ENCODE results near the gene MAD1L1. TPM values are rescaled to one million over a fixed set of nuclear protein-coding genes. Genes with fewer than 3 reads are reported as not detected.

MAD1L1 gene
- total and polyA plus RNA-seq, 2 of the 4 experiments (the other 2 are of a cell fraction) = 29.0 to 40.9 TPM

DNA sequence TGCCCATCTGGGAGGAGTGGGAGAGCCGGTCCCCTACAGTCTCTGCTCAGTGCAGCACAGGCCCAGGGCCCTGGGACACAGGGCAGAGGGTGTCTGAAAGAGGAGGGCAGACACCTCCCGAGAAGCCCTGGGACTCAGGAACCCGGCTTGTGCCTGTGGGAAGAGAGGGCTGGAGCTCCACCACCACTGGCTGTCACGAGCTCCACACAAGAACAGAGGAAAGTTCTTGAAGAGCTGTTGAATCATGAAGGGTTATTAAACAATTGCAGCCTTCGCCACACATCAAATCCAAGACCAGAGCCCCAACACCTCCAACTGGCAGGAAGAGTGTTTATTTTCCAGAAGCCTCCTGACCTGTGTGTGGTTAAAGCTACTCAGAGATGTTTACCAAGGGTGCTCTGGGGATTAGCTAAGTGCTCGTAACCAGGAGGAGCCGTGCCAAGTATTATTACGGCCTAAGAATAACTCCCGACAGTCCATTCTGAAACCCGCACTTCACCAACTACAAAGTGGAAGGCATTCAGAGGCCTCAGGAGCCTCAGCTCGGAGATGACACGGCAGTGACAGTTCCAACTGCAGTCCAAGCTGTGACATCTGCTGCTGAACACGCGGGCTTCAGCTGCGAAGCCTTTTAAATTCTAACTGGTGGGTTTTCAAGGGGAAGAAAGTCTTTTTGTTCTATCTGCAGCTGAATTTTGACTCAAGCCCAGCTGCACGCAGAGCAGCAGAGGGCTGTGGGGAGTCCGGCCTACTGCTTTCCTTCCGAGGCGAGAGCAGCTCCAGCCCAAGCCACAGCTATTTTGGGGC, 75.1 kb downstream of the MAD1L1 start (continued):
- TF ChIP-seq, protein P1, sequence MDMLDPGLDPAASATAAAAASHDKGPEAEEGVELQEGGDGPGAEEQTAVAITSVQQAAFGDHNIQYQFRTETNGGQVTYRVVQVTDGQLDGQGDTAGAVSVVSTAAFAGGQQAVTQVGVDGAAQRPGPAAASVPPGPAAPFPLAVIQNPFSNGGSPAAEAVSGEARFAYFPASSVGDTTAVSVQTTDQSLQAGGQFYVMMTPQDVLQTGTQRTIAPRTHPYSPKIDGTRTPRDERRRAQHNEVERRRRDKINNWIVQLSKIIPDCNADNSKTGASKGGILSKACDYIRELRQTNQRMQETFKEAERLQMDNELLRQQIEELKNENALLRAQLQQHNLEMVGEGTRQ (IDR thresholded peaks at IDR 0.05; ENCODE audit: low read depth, low read length) = no peak

- H3K79me1 ChIP-seq (ENCODE audit: low read depth in 1 of 2, low read length in 2 of 2) = peaks cover 19 to 34% of the 10 kb centered on the region in 2 experiments
- H3K4me1 ChIP-seq (ENCODE audit: control insufficient read depth, insufficient read depth, low read length) = peaks cover 13% of the 10 kb centered on the region
- H3K56ac ChIP-seq (ENCODE audit: extremely low read depth, insufficient read depth, low read length) = no peak overlapping the region
- peaks cover 7% of the 10 kb centered on the region for H3K9me1 ChIP-seq (ENCODE audit: insufficient read depth, low read length)
- no peak overlapping the region for H2BK15ac ChIP-seq (ENCODE audit: low read depth, low read length)
- 0 out of 2 replicates have a peak overlapping the region, but pooled peaks have one; percentile 10 for H3K14ac ChIP-seq (replicated peaks; ENCODE audit: low read depth, low read length)
- DNase-seq (no peak), ATAC-seq (ENCODE audit: low read depth) (no peak)
- ChIA-PET POLR2A (ENCODE audit: unreplicated experiment) (no interaction called here), CTCF (interaction anchor here (0.8 kb wide), 1 partner anchor 31 kb away, joined by 3 read pairs; no protein-coding TSS in a partner anchor)
- no peak overlapping the region for H4K91ac ChIP-seq (ENCODE audit: insufficient read depth, low read depth, low read length)
- H3K4me3 ChIP-seq (ENCODE audit: insufficient read depth, low read depth, low read length) = no peak overlapping the region
- H3K27ac ChIP-seq (ENCODE audit: insufficient read depth, low read length) = no peak overlapping the region
- H2AFZ ChIP-seq (replicated peaks; ENCODE audit: low read length, poor library complexity) = peak overlapping the region; percentile 60
- no peak overlapping the region for H3K9ac ChIP-seq (ENCODE audit: low read depth, low read length)
- no peak overlapping the region for H2BK5ac ChIP-seq (ENCODE audit: low read depth, low read length, poor library complexity, severe bottlenecking)
- no peak overlapping the region for H4K8ac ChIP-seq (ENCODE audit: low read depth in 2 of 2, low read length in 2 of 2)
- dilution Hi-C loops (cut with HindIII; ENCODE audit: low sequenced_read_pairs, unreplicated experiment) (no loop called here), intact Hi-C loops (cut with micrococcal nuclease) (no loop called here), in situ Hi-C loops (cut with MboI; ENCODE audit: low sequenced_read_pairs) (no loop called here)
- peaks cover 46% of the 10 kb centered on the region for H4K20me1 ChIP-seq (ENCODE audit: insufficient read depth, low read length)
- H2AK9ac ChIP-seq (replicated peaks; ENCODE audit: low read depth, low read length, poor library complexity) = peak overlapping the region; percentile 37
- WGBS, 2 experiments (ENCODE audit: extremely low coverage in 2 of 2, insufficient read length in 1 of 2) = 77% methylated on average over 5 of the region's 15 CpGs; no CpG with 5 or more reads in 1 of the 2 experiments
- H3K4me2 ChIP-seq (ENCODE audit: low read depth, low read length) = peak overlapping the region; percentile 21; the same call in 1 of the 2 replicates
- no peak overlapping the region for H4K5ac ChIP-seq (ENCODE audit: low read depth, low read length)
- H3K27me3 ChIP-seq (ENCODE audit: control insufficient read depth, insufficient read depth, low read length) = no peaks in the 10 kb centered on the region; the same call in 1 of the 2 replicates
- no peak overlapping the region for H2BK20ac ChIP-seq (ENCODE audit: low read depth, low read length)
- no peak overlapping the region for H2BK120ac ChIP-seq (ENCODE audit: low read depth, low read length)
- peak overlapping the region; percentile 57; the same call in 1 of the 2 replicates for H2AK5ac ChIP-seq (ENCODE audit: low read depth, low read length)
- no TSS peak for BruUV-seq (replicated peaks)
- H3K36me3 ChIP-seq (ENCODE audit: control insufficient read depth, insufficient read depth, low read length) = peaks cover 4% of the 10 kb centered on the region
- no peak overlapping the region for H3K18ac ChIP-seq (ENCODE audit: low read depth, low read length)
- no peaks in the 10 kb centered on the region for H3K9me3 ChIP-seq (ENCODE audit: control insufficient read depth, insufficient read depth, low read length)
- no peak overlapping the region for H3K23ac ChIP-seq (ENCODE audit: low read depth, low read length)
- H3K4ac ChIP-seq (ENCODE audit: low read depth, low read length) = no peak overlapping the region
- no peak for TF ChIP-seq CEBPB (IDR thresholded peaks at IDR 0.05; ENCODE audit: low read depth, low read length)
- TF ChIP-seq SMC3 (IDR thresholded peaks at IDR 0.05; ENCODE audit: low read depth, low read length) = no peak
- no peak for TF ChIP-seq CTCF (conservative IDR thresholded peaks at IDR 0.05; ENCODE audit: low read depth, low read length)
- TF ChIP-seq POLR2A (IDR thresholded peaks at IDR 0.05; ENCODE audit: low read depth, low read length) = no peak
- TF ChIP-seq MAFK (IDR thresholded peaks at IDR 0.05; ENCODE audit: low read depth, low read length) = no peak
- TF ChIP-seq NFE2L2 (IDR thresholded peaks at IDR 0.05; ENCODE audit: low read depth, low read length) = no peak
- TF ChIP-seq BHLHE40 (IDR thresholded peaks at IDR 0.05; ENCODE audit: low read depth, low read length) = no peak
- no peak for TF ChIP-seq RFX5 (IDR thresholded peaks at IDR 0.05; ENCODE audit: low read depth, low read length)
- no peak for TF ChIP-seq MAZ (IDR thresholded peaks at IDR 0.05; ENCODE audit: borderline replicate concordance, low read depth, low read length)
- no peak for TF ChIP-seq MXI1 (IDR thresholded peaks at IDR 0.05; ENCODE audit: borderline replicate concordance, low read depth, low read length)
- no peak for TF ChIP-seq FOS (IDR thresholded peaks at IDR 0.05; ENCODE audit: low read depth, low read length)
- no peak for TF ChIP-seq RAD21 (IDR thresholded peaks at IDR 0.05; ENCODE audit: low read length)
Observed at GRCh38 chr7:2156756-2157472, 75.8 kb downstream of the MAD1L1 start.
